GM21619 (cell line): ENCODE results near the gene TTBK2.
"Not testable (repeated sequence)": the region's sequence is repeated elsewhere in the genome, so short reads cannot be mapped to it uniquely, and the experiment has no call there.

Source experiments
- ATAC-seq: cut with Tn5 transposase; IDR thresholded peaks from one replicate; pipeline ENCODE4 v1.9.1; 2021; ENCODE audit not compliant: unreplicated experiment

TTBK2 gene

DNA sequence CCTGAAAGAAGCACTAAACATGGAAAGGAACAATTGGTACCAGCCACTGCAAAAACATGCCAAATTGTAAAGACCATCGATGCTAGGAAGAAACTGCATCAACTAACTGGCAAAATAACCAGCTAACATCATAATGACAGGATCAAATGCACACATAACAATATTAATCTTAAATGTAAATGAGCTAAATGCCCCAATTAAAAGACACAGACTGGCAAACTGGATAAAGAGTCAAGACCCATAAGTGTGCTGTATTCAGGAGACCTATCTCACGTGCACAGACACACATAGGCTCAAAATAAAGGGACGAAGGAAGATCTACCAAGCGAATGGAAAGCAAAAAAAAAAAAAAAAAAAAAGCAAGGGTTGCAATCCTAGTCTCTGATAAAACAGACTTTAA is 154.5 kb downstream of the TTBK2 start:
- ATAC-seq, result not testable (repeated sequence)

DNA sequence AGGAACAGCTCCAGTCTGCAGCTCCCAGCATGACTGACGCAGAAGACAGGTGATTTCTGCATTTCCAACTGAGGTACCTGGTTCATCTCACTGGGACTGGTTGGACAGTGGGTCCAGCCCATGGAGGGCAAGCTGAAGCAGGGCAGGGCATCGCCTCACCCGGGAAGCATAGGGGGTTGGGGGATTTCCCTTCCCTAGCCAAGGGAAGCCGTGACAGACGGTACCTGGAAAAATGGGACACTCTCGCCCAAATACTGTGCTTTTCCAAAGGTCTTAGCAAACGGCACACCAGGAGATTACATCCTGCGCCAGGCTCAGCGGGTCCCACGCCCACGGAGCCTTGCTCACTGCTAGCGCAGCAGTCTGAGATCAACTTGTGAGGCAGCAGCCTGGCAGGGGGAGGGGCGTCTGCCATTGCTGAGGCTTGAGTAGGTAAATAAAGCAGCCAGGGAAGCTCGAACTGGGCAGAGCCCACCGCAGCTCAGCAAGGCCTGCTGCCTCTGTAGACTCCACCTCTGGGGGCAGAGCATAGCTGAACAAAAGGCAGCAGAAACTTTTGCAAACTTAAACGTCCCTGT is 156.3 kb downstream of the TTBK2 start:
- ATAC-seq, result not testable (repeated sequence)

- ATAC-seq, result not testable (repeated sequence)
Observed at GRCh38 chr15:42761813-42762212, 158.8 kb downstream of the TTBK2 start.

DNA sequence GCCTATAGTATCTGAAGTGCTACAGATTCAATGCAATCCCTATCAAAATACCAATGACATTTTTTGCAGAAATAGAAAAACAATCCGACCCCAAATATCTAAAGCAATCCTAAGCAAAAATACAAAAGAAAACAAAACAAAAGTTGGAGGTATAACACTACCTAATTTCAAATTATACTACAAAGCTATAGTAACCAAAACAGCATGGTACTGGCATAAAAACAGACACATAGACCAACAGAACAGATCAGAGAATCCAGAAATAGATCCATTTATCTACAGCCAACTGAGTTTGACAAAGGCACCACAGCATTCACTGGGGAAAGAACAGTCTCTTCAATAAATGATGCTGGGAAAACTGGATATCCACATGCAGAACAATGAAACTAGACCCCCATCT is 159.8 kb downstream of the TTBK2 start:
- no peak for ATAC-seq

GRCh38 chr15:42759093-42759492 is 161.5 kb downstream of the TTBK2 start:
- ATAC-seq, result no peak

DNA sequence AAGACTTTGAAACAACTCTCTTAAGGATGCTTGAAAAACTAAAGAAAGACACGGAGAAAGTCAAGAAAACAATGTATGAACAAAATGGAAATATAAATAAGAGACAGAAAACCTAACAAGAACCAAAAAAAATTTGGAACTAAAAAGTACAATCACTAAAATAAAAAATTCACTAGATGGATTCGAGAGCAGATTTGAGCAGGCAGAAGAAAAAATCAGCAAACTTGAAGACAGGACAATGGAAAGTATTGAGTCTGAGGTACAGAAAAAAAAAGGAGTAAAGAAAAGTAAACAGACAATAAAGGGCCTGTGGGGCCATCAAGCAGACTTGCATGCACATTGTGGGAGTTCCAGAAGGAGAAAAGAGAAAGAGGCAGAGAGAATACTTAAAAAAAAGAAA is 170.3 kb downstream of the TTBK2 start:
- no peak for ATAC-seq

DNA sequence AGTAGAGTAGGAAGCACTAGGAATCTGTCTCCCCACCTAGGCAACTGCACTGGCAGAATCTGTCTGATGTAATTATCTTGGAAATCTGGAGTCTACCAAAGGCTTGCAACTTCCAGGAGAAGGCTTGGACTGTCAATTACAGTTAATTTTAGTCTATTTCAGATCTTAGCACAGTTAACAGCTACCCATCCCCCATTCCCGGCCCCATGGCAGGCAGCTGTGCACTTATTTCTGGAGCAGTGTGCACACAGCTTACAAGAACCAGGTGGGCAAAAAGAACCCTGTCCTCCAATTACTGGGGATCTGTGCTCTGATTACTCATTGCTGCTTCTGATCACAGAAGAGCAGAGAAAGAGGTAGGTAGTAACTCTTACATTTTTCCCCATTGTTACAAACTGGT is 171.3 kb downstream of the TTBK2 start:
- no peak for ATAC-seq

GRCh38 chr15:42744195-42744594 is 176.4 kb downstream of the TTBK2 start:
- ATAC-seq, result no peak

- ATAC-seq, result no peak
Observed at GRCh38 chr15:42742149-42742548, 178.4 kb downstream of the TTBK2 start.

- no peak for ATAC-seq
Observed at GRCh38 chr15:42741710-42742109, 178.9 kb downstream of the TTBK2 start.

DNA sequence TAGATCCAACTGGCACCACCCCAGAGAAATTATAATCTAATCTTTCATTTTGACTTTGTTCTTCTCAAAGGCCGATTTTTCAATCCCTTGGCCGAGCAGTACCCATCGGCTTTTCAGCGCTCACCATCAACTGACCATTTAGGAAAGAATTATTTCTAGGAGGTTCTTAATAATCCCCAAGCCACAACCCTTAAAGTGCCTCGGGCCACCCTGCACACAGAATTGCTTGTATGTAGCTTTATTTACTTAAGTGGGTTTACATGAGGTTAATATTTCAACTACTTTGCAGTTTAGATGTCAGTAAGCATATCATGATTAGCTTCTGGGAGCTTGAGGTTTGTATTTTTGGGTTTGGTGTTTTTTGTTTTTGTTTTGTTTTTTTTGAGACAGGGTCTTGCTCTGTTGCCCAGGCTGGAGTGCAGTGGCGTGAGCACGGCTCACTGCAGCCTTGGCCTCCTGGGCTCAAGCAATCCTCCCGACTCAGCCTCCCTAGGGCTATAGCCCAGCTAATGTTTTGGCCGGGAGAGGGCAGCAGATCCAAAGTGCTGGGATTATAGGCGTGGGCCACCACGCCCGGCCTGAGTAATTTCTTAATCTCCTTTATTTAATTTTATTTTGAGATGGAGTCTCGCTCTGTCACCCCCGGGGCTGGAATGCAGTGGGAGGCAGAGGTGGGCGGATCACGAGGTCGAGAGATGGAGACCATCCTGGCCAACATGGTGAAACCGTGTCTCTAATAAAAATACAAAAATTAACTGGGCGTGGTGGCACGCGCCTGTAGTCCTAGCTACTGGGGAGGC is 182.8 kb downstream of the TTBK2 start:
- ATAC-seq, result no peak

DNA sequence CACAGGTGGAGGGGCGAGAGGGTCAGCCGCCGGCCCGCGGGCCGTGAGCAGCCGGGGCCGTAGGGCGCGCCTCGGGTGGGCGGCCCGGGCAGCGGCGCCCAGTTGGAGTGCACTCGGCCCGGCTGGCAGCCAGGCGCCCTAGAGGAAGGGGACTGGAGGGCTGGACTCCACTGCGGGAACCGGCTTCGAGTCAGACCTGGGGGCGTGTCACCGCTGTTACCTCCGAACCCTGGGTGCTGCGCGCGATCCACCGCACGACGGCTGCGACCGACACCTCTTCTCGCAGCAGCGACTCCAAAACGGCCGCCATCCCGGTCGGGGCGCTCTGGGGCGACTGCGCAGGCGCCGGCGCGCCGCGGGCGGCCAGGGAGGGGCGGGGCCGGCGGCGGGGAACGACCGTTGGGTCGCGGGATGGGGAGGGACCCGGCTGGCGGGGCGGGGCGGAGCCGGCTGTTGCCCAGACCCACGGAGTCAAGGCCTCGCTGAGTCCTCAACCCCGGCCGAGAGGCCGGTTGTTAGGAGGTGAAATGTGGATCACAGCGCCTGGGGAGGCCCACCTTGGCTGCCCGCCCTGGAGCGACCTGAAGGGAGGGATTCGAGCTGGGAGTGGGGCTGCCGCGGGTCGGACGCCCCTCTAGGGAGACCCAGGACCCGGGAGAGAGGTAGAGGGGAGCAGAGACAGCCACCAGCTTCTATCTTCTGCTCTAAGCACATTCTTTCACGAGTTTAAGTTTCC is 183.6 kb downstream of the TTBK2 start, which contains the start of gene CDAN1:
TSS of gene CDAN1 (minus strand) at position 336 of the 736 bp plus-strand sequence. CDS start at position 310, 26 bp downstream.
- ATAC-seq, result peak; percentile 82

- peak; percentile 26 for ATAC-seq
Observed at GRCh38 chr15:42736178-42736792, 184.3 kb downstream of the TTBK2 start.

DNA sequence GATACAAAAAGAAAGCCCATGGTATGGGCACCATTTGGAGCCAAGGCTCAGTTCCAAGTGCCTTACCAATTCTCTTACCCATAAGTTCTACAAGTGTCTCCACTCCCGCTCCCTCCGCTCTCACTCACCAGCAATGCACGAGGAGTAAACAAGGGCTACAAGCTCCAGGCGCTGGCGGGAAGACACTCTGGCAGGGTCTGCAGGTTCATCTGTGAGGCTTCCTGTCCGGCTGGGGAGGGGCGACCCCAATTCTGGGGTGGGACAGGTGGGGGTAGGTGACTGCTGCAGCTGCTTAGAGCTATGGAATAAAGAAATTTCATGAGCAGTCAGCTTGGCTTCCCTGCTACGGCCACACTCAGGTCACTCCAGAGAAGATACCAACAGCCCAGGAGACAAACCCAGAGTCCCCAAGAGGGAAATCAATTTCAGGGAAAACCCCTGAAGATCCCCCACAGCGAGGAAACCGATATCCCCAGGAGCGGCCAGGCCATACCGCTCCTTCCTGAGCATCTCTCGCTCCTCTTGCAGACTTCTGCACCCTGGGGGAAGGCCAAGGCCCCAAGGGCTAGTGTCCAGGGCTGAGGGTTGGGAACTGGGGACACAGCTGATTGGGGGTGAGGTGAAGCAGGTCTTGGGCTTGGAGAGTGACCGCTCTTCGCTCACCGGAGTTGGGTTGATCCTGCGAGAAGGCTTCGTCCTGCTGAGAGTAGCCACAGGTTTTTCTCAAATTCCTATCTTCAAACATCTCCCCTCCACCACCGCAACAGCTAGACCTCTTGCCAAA is 185.0 kb downstream of the TTBK2 start:
- no peak for ATAC-seq

GRCh38 chr15:42734076-42734672 is 186.4 kb downstream of the TTBK2 start:
- no peak for ATAC-seq

GRCh38 chr15:42733027-42733426 is 187.6 kb downstream of the TTBK2 start:
- no peak for ATAC-seq

DNA sequence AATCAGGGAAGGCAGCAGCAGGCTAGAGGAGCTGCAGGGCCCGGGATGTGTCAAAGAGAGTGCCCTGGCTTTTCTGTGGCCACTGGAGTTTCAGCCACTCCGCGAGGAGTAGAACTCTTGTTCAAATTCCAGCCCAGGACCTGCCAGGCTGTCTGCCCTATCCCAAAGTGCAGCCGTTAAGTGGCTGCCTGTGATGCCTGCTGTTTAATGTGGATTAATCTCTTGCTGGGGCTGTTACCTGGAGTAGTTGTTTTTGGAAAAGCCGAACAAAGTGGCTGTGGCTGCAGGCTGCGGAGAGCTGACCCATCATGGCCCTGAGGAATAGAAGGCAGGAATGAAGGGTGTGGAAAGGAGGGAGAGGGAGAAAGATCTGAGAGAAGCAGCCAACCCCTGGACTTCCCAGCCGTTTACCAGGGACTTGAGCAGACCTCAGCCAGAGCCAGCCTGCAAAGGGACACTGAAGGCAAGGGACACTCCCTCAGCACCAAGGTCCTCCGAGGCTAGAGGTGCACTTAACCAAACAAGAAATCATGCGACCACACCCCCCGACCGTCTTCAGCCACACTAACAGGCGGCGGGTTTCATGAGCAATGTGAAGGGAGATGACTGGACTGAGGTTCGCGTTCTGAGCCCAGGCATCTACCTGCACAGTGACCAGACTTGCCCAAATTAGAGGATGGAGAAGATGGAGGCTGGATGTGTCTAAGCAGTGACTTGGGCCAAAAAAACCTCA is 188.3 kb downstream of the TTBK2 start:
- ATAC-seq, result no peak

GRCh38 chr15:42731461-42731860 is 189.1 kb downstream of the TTBK2 start:
- ATAC-seq, result no peak

- no peak for ATAC-seq
Observed at GRCh38 chr15:42730536-42730935, 190.0 kb downstream of the TTBK2 start.

DNA sequence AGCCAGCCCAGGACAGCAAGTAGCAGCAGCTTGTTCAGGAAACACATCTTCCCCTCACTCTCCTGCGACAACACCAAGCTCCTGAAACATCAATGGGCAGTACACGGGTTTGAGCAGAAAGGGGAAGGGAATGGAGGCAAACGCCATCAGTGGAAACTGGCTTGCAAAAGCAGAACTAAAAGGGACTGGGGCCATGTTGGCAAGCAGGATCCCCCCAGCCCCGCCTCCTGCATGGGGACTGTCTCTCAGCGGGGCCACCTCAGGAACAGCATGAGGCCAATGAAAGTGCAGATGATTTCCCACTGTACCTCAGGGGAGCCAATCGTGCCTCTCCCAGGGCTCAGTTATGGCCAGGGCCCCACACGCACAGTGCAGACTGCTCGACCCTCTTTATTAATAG is 190.4 kb downstream of the TTBK2 start:
- no peak for ATAC-seq
